ENCODE measurements around the gene PSMD13.
"Not testable (repeated sequence)": the region's sequence is repeated elsewhere in the genome, so short reads cannot be mapped to it uniquely, and the experiment has no call there.

The PSMD13 gene

DNA sequence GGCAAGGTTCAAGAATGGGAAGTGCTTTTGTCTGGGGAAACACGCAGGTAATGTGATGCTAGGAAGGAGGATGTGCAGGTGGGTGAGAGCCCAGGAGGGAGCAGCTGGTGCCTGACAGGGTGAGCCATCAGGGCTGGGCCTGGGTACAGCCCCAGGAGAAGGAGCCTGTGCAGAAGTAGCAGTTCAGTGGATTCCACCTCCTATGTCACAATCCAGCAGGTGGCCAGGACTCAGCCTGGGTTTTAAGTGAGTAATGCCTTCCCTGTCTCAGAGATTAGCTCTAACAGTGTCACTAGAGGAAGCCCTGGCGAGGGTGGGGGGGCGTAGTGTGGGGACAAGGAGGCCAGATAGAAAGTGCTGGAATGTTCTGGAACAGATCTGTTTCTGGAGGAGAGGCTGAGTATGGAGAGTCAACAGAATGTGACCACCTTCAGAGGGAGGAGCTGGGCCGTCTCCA lies 21.2 kb upstream of the PSMD13 start:
- no peak for DNase-seq

GRCh38 chr11:216081-216974 lies 20.4 kb upstream of the PSMD13 start:
- no peak for DNase-seq

DNA sequence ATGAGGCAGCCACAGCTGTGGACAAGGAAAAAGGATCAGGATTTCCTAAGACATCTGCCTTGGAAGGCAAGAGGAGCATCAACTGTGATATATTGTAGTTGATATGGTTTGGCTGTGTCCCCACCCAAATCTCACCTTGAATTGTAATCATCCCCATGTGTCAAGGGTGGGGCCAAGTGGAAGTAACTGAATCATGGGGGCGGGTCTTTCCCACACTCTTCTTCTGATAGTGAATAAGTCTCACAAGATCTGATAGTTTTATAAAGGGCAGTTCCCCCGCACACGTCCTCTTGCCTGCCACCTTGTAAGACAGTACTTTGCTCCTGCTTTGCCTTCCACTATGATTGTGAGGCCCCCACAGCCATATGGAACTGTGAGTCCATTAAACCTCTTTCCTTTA lies 19.1 kb upstream of the PSMD13 start:
- no peak for DNase-seq

DNA sequence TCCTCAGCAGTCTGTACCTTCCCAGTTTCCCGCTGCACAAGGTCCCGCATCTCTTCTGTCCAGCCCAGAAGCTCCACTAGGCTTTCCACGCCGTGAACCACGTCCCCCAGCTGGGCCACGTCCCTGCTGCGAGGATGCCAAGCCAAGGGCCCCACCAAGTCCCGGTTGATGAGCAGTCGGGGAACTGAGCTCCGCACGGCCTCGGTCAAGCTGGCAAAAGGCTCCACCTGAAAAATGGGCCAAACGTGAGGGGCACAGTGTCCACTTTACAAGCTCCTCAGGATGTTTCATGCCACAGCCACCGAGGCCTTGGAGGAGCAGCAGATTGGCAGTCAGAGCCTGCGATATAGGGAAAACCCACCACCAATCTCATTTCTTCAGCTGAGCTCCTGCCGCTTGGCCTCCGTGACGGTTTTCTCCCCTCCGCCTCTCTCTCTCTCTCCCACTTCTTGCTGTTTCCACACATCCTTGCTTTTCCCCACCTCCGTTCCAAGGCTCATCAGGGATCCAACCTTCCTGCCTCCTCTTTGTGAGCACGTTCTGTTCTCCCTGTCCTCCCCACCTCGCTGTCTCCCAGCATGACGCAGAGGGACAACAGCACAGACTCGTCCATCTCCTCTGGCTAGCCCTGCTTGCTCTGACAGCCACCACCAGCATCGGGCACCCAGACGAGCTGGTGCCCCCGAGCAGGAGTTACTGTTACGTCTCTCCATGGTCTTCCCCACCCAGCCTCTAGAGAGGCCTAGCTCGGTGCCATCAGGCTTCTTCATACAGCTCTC lies 17.8 kb upstream of the PSMD13 start:
- DNase-seq = no peak

GRCh38 chr11:220641-221215 lies 16.0 kb upstream of the PSMD13 start:
- DNase-seq = not testable (repeated sequence)

DNA sequence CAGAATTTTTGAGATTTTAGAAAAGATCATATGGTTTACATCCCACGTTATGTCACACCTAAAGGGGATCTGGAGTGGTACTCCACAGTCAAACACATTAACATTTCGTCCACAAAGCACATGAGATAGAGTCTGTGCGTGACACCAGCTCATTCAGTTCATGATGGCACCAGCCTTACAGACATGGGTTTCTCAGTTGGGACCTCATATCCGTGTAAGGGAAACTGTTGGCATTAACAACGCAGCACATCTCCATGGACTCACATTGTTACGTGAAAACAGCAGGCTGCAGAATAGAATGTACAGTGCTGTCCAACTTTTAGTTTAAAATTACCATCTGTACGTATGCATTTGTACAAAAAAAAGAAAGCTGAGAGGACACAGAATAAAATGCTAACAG lies 15.2 kb upstream of the PSMD13 start:
- DNase-seq = no peak

DNA sequence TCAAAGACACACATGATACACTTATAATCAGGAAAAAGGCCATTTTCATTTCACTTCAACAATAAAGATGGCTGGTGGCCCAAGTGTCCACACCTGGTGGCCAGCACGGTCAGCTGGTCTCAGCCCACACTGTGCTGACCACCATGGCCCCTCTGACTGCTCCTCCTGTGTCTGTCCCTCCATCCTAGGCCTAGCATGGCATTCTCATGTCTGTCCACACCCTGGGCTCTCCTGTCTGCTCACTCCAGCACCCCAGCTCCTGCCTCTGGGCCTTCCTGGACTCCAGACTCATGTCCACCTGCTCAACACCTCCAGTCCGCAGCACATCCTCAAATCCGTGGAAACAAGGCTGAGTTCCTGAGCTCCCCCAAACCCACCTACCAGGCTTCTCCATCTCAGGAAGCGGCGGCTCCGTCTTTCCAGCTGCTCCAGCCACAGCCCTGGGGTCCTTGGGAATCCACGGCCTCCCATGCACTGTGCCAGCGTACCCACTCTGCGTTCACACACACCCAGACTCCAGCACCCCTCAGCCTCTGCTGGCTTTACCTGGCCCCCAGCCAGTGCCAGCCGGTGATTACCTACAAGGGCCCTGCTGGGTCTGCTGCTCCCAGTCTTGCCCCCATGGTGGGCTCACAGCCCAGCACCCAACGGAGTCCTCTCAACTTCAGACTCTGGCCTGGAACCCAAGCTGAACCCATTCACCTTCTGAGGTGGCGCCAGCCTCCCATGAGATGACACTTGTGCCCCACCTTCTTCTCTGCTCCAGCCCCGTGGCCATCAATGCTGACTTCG lies 14.6 kb upstream of the PSMD13 start:
- DNase-seq = no peak

DNA sequence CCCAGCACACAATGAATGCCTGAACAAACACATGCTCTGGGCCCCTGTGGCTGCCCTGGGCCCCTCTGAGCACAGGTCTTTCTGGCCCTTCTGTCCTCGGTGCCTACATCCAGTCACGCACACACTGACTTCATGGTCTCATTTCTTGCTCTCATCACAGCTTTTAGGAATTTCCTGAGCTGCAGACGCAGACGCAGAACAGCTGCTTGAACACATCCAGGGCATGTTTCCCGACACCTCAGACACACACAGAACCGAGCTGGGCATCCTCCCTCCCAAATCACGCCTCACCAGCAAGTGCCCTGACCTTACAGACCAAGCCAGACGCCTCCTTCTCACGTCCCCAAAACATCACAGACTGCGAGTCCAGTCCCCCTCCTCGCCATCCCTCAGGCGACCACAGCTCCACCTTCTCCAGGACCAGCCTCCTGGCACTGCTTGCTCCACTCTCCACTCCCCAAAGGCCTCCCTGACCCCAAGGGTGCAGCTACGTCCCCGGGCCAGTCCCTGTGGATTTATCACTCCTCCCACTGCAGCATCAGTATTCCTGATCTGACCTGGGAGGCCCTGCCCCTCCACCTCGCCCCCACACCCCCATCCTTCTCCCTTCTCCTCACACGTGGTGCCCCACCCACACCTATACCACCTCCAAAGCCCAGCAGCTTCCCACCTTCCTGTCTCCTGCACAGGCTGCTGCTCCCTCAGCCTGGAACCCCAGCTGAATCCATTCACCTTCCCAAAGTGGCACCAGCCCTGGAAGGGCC lies 13.6 kb upstream of the PSMD13 start:
- no peak for DNase-seq

DNA sequence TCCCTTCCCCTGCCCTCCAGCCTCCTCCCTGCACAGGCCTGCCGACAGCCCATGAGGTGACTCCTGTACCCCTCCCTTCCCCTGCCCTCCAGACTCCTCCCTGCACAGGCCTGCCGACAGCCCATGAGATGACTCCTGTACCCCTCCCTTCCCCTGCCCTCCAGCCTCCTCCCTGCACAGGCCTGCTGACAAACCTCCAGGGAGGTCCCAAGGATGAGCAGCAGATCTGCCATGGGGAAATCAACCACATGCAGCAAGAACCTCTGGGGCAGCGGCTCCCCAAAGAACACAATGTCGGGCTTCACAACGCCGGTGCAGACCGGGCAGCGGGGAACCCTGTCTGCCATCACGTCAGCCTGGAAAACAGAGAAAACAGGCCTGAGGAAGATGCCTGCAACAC lies 12.9 kb upstream of the PSMD13 start:
- no peak for DNase-seq

DNA sequence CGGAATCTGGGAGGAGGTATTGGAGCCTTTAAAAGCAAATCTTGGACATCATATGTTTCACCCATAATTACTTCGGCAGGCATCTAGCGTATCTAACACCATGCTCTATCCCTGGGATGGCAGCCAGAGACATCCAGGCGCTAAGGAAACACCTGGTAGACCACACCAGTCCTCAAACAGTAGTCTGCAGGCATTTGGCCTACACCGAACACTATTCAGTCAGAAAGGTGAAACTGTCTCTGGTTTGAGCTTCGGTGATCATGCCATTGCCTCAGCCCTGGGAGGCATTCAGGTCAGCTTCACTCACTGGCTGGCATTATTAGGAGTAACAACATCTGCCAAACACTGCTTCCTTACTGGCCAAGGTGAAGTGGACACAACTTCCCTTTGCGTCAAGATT lies 12.4 kb upstream of the PSMD13 start:
- DNase-seq = no peak

GRCh38 chr11:225734-226453 lies 10.9 kb upstream of the PSMD13 start:
- DNase-seq = no peak

DNA sequence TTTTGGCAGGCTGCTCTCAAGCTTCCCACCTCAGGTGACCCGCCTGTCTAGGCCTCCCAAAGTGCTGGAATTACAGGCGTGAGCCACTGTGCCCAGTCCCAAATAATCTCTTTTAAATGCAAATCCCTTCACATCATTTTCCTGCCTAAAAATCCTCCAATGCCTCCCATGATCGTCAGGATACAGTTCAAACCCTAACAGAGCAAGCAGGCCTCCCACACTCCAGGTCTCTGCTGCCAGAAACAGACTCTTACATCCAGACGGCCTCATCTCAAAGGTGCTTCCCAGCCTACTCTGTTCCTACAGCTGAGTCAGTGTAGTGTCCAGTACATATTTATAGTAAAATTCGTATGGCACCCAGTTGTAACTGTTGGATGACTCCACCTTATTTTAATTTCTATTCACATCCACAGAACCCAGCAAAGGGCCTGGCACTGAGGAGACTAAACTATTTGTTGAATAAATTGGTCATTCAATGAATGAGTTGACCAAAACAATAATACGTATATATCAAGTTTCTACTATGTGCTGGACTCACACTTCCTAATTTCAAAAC lies 8.9 kb upstream of the PSMD13 start:
- no peak for DNase-seq

DNA sequence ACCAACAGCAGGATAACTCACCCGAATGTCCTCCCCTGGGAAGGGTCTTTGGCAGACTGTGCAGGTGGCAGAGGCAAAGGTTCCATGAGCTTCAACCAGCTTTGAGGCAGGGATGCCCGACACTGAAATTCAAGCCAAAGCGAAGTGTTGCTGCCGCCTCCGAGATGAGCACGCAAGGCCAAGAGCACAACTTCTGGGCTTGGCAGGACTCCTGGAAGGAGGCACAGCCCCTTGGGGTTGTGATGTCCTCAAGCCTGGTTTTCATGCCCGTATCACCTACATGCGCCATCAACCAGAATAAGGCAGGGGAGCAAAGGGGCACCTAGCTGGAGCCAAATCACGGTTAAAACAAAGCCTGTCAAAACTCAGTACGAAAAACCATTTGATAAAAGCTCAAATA lies 6.3 kb upstream of the PSMD13 start:
- no peak for DNase-seq

DNA sequence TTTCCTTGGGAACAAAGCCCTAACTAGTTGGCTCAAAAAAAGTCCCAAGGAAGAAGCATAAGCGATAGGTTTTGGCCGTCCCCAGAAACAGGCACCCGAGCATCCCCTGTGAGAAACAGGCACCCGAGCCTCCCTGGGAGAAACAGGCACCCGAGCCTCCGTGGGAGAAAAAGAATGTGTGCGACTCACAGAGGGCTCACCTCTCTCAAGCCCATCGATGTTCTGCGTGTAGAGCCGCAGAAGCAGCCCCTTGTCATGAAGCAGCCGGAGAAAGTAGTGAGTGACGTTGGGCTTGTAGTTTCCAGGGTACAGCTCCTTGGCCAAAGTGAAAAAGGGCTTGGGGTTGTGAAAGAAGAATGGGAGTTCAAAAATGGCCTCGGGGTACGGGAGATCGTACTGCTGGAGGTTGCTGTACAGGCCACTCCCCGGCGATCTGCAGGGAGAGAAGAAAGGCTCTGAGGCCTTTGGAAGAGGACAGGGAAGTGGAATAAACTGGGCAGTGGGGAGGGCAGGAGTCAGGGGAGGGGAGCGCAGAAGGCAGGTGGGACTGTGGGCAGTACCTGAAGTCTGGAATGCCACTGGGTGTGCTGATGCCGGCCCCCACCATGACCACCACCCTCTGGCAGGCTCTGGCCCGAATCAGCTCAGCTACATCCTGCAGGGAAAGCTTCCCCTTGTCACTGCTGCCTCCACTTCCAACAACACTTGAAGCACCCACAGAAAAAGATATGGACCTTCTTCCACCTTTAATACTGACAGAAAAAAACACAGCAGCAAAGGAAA lies 3.8 kb upstream of the PSMD13 start:
- no peak for DNase-seq

- DNase-seq = no peak
Measured at GRCh38 chr11:235180-235579, 1.6 kb upstream of the PSMD13 start.

DNA sequence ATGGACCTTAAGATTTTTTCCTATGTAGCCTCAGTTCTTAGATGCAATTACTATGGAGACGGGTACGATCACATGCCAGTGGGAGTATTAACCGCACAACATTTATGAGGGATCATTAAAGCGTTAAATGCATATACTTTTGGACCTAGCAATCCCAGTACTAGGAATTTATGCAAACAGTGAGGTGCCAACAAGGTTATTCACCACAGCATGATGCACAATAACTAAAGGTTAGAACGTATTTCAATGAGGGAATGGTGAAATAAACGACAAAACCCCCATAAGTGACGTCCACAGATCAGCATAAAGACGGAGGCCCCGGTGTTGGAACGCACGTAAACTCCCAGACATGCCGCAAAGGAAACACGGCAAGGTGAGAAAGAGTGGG lies 1.2 kb upstream of the PSMD13 start:
- DNase-seq = no peak

GRCh38 chr11:235997-236773 lies 591 bp upstream of the PSMD13 start, which contains the start of gene SIRT3:
Gene SIRT3, minus strand, starts transcription at chr11:236342. Its CDS starts 14 bp downstream, at chr11:236328.
- peak; percentile 94 for DNase-seq

- not testable (repeated sequence) for DNase-seq
Measured at GRCh38 chr11:238346-238745, 1.6 kb downstream of the PSMD13 start.

GRCh38 chr11:240315-240714 lies 3.5 kb downstream of the PSMD13 start:
- no peak for DNase-seq
